Pulmonary artery endothelial cell (primary cell): ENCODE data around the gene ATF3. TPM values are rescaled to one million over a fixed set of nuclear protein-coding genes. Genes with fewer than 3 reads are reported as not detected.
A peak's percentile ranks its signal among the peaks of the same experiment; 100 is the strongest.

Experiments used
- DNase-seq: peaks from one replicate; pipeline ENCODE4 v3.0.0-alpha.2; 2011; ENCODE audit warnings: low read depth, low spot score
- total RNA-seq: library from RNA; depleted of rRNA; stranded (reverse); fragments of >200 nt; gene quantifications from 2 replicates; pipeline ENCODE4 v1.2.3, GENCODE V29; 2014

ATF3 gene
- 1.8 and 2.6 TPM in 2 replicates for total RNA-seq

- peak; percentile 94 for DNase-seq
Observed at GRCh38 chr1:212608392-212608958, at the start of gene ATF3. TSS of gene ATF3 (plus strand) at chr1:212608761. CDS start at chr1:212615022, 6,261 bp downstream.

- no peak for DNase-seq
Observed at GRCh38 chr1:212559929-212560328, 48.6 kb upstream of the ATF3 start.

- no peak for DNase-seq
Observed at GRCh38 chr1:212560933-212561460, 47.6 kb upstream of the ATF3 start.

GRCh38 chr1:212561501-212561931 is 47.0 kb upstream of the ATF3 start:
- DNase-seq: no peak

- no peak for DNase-seq
Observed at GRCh38 chr1:212562771-212563170, 45.8 kb upstream of the ATF3 start.

- DNase-seq: no peak
Observed at GRCh38 chr1:212565079-212565478, 43.5 kb upstream of the ATF3 start.

GRCh38 chr1:212565571-212566305 is 42.8 kb upstream of the ATF3 start:
- no peak for DNase-seq

- DNase-seq: peak; percentile 45
Observed at GRCh38 chr1:212566522-212567479, 41.8 kb upstream of the ATF3 start.

GRCh38 chr1:212567638-212568037 is 40.9 kb upstream of the ATF3 start:
- no peak for DNase-seq

- DNase-seq: no peak
Observed at GRCh38 chr1:212568978-212569537, 39.5 kb upstream of the ATF3 start.

- no peak for DNase-seq
Observed at GRCh38 chr1:212574732-212575131, 33.8 kb upstream of the ATF3 start.

- no peak for DNase-seq
Observed at GRCh38 chr1:212575333-212575732, 33.2 kb upstream of the ATF3 start.

GRCh38 chr1:212578041-212578440 is 30.5 kb upstream of the ATF3 start:
- DNase-seq: no peak

GRCh38 chr1:212581034-212581433 is 27.5 kb upstream of the ATF3 start:
- no peak for DNase-seq

GRCh38 chr1:212582291-212582690 is 26.3 kb upstream of the ATF3 start:
- no peak for DNase-seq

- no peak for DNase-seq
Observed at GRCh38 chr1:212582808-212583615, 25.5 kb upstream of the ATF3 start.

GRCh38 chr1:212583643-212584042 is 24.9 kb upstream of the ATF3 start:
- DNase-seq: no peak

- DNase-seq: no peak
Observed at GRCh38 chr1:212584092-212584886, 24.3 kb upstream of the ATF3 start.

GRCh38 chr1:212585210-212585609 is 23.4 kb upstream of the ATF3 start:
- DNase-seq: no peak
